Hepatocyte (in vitro differentiated cells): ENCODE data around the gene CCR3.

Experiments
- CTCF ChIP-seq: fragments of 200-600 bp; sonication (generic); IDR thresholded peaks from 2 replicates; pipeline ENCODE4 v1.5.1; 2016; ENCODE audit warnings: antibody characterized with exemption, mild to moderate bottlenecking; ENCODE audit not compliant: poor library complexity
- EZH2 ChIP-seq: fragments of 200-600 bp; sonication (generic); IDR thresholded peaks from 2 replicates; pipeline ENCODE4 v1.6.1; 2016; ENCODE audit warnings: antibody characterized with exemption, mild to moderate bottlenecking, borderline replicate concordance
- EZH2phosphoT487 ChIP-seq: fragments of 200-600 bp; sonication (generic); IDR thresholded peaks from one replicate; pipeline ENCODE4 v1.6.1; 2018; ENCODE audit warnings: antibody characterized with exemption, mild to moderate bottlenecking, low read depth, moderate library complexity; ENCODE audit not compliant: unreplicated experiment, severe bottlenecking

- no peak for TF ChIP-seq CTCF
- no peak for TF ChIP-seq EZH2phosphoT487
- TF ChIP-seq EZH2: no peak
Observed at GRCh38 chr3:46304739-46305138, 62.5 kb downstream of the CCR3 start.
